ENCODE data around the gene PMM1.

Gene PMM1

GRCh38 chr22:41534219-41534618 lies 55.4 kb downstream of the PMM1 start:
- no peak for DNase-seq

GRCh38 chr22:41532908-41533825 lies 56.5 kb downstream of the PMM1 start:
- DNase-seq = peak; percentile 28 to 56 (median 42)

GRCh38 chr22:41531715-41532477 lies 57.7 kb downstream of the PMM1 start:
- DNase-seq = no peak

- no peak for DNase-seq
These were observed 58.5 kb downstream of the PMM1 start for GRCh38 chr22:41530890-41531714.

GRCh38 chr22:41528938-41529561 lies 60.6 kb downstream of the PMM1 start:
- no peak for DNase-seq

- DNase-seq = no peak
These were observed 61.4 kb downstream of the PMM1 start for GRCh38 chr22:41528132-41528766.
